HEK293 (cell line): ENCODE data around the gene HEG1.
"Not testable (repeated sequence)": the region's sequence is repeated elsewhere in the genome, so short reads cannot be mapped to it uniquely, and the experiment has no call there.

ENCODE experiments used
- CTCF ChIA-PET: fragments of 350-600 bp; formaldehyde crosslinking; extraction: SDS; loops from one replicate; lab custom pipeline; 2021; ENCODE audit warnings: antibody characterized with exemption; lab: Yijun Ruan, JAX
- POLR2A ChIA-PET: fragments of 300-600 bp; formaldehyde crosslinking; extraction: SDS; loops from one replicate; lab custom pipeline; 2020; ENCODE audit warnings: antibody characterized with exemption, inconsistent platforms; lab: Yijun Ruan, JAX
- H3K27ac ChIP-seq: fragments of 200-500 bp; sonication (Bioruptor generic); 2 replicates; pipeline ENCODE4 v1.5.1; 2014; ENCODE audit warnings: low read depth, low read length, control low read depth, inconsistent platforms; ENCODE audit errors: extremely low read depth
- H3K36me3 ChIP-seq, 2 experiments: fragments of 200-500 bp in 1 of 2; sonication (Bioruptor generic) in 1 of 2; 1 replicate in 1 of 2; 2 replicates in 1 of 2; pipeline ENCODE4 v1.5.1; 2014 to 2017; ENCODE audit warnings: inconsistent platforms in 2 of 2, low read length in 2 of 2; ENCODE audit not compliant: control insufficient read depth in 2 of 2, insufficient read depth in 1 of 2
- H3K4me1 ChIP-seq: fragments of 200-500 bp; sonication (Bioruptor generic); 2 replicates; pipeline ENCODE4 v1.5.1; 2014; ENCODE audit warnings: mild to moderate bottlenecking, low read length, inconsistent platforms; ENCODE audit not compliant: control insufficient read depth, insufficient read depth
- H3K4me3 ChIP-seq: 2 replicates; pipeline ENCODE4 v1.5.1; 2011; ENCODE audit warnings: low read depth, mild to moderate bottlenecking, control low read depth, low read length, moderate library complexity
- H3K9me3 ChIP-seq: fragments of 200-500 bp; sonication (Bioruptor generic); 2 replicates; pipeline ENCODE4 v1.5.1; 2014; ENCODE audit warnings: low read depth, low read length, inconsistent platforms; ENCODE audit not compliant: control insufficient read depth, insufficient read depth
- BCL6B ChIP-seq: fragments of 450-650 bp; formaldehyde crosslinking; IDR thresholded peaks from 2 replicates; pipeline ENCODE4 v1.5.1; 2017; ENCODE audit warnings: missing biosample characterization, missing genetic modification characterization
- ELK4 ChIP-seq: IDR thresholded peaks from 2 replicates; pipeline ENCODE4 v1.6.1; 2011; ENCODE audit warnings: mild to moderate bottlenecking, low read depth, low read length, borderline replicate concordance
- MYNN ChIP-seq: fragments of 450-650 bp; formaldehyde crosslinking; IDR thresholded peaks from 2 replicates; pipeline ENCODE4 v1.5.1; 2016; ENCODE audit warnings: missing biosample characterization, missing genetic modification characterization, borderline replicate concordance
- OVOL3 ChIP-seq: fragments of 450-650 bp; formaldehyde crosslinking; IDR thresholded peaks from 2 replicates; pipeline ENCODE4 v1.5.1; 2016; ENCODE audit warnings: missing biosample characterization, missing genetic modification characterization
- SCRT1 ChIP-seq: fragments of 450-650 bp; formaldehyde crosslinking; IDR thresholded peaks from 2 replicates; pipeline ENCODE4 v1.5.1; 2016; ENCODE audit warnings: missing biosample characterization, missing genetic modification characterization, borderline replicate concordance
- SETDB1 ChIP-seq: IDR thresholded peaks from one replicate; pipeline ENCODE4 v1.6.1; 2017; ENCODE audit warnings: mild to moderate bottlenecking, low read length, moderate library complexity, mixed read lengths; ENCODE audit not compliant: insufficient read length
- YY1 ChIP-seq: fragments of 450-650 bp; formaldehyde crosslinking; IDR thresholded peaks from 2 replicates; pipeline ENCODE4 v1.5.1; 2018; ENCODE audit warnings: missing biosample characterization, missing genetic modification characterization
- ZBTB49 ChIP-seq: fragments of 450-650 bp; formaldehyde crosslinking; IDR thresholded peaks from 2 replicates; pipeline ENCODE4 v1.5.1; 2016; ENCODE audit warnings: missing biosample characterization, missing genetic modification characterization, low read depth
- ZIC2 ChIP-seq: fragments of 450-650 bp; formaldehyde crosslinking; IDR thresholded peaks from 2 replicates; pipeline ENCODE4 v1.5.1; 2016; ENCODE audit warnings: missing biosample characterization, missing genetic modification characterization
- ZNF132 ChIP-seq: fragments of 450-650 bp; formaldehyde crosslinking; IDR thresholded peaks from 2 replicates; pipeline ENCODE4 v1.5.1; 2017; ENCODE audit warnings: missing biosample characterization, missing genetic modification characterization, borderline replicate concordance
- ZNF175 ChIP-seq: fragments of 450-650 bp; formaldehyde crosslinking; IDR thresholded peaks from 2 replicates; pipeline ENCODE4 v1.5.1; 2016; ENCODE audit warnings: missing biosample characterization, missing genetic modification characterization
- ZNF19 ChIP-seq: fragments of 450-650 bp; formaldehyde crosslinking; IDR thresholded peaks from 2 replicates; pipeline ENCODE4; 2016; ENCODE audit warnings: missing biosample characterization, missing genetic modification characterization, low read depth
- ZNF239 ChIP-seq: fragments of 450-650 bp; formaldehyde crosslinking; IDR thresholded peaks from 2 replicates; pipeline ENCODE4 v1.5.1; 2016; ENCODE audit warnings: missing biosample characterization, missing genetic modification characterization
- ZNF24 ChIP-seq: fragments of 450-650 bp; formaldehyde crosslinking; IDR thresholded peaks from 2 replicates; pipeline ENCODE4 v1.5.1; 2016; ENCODE audit warnings: missing biosample characterization, missing genetic modification characterization
- ZNF248 ChIP-seq: fragments of 450-650 bp; formaldehyde crosslinking; IDR thresholded peaks from 2 replicates; pipeline ENCODE4 v1.5.1; 2017; ENCODE audit warnings: missing biosample characterization, missing genetic modification characterization
- ZNF501 ChIP-seq: fragments of 450-650 bp; formaldehyde crosslinking; IDR thresholded peaks from 2 replicates; pipeline ENCODE4 v1.5.1; 2016; ENCODE audit warnings: missing biosample characterization, missing genetic modification characterization
- ZNF544 ChIP-seq: fragments of 450-650 bp; formaldehyde crosslinking; IDR thresholded peaks from 2 replicates; pipeline ENCODE4 v1.5.0; 2017; ENCODE audit warnings: missing biosample characterization, missing genetic modification characterization
- ZNF658 ChIP-seq: fragments of 450-650 bp; formaldehyde crosslinking; IDR thresholded peaks from 2 replicates; pipeline ENCODE4; 2016; ENCODE audit warnings: missing biosample characterization, missing genetic modification characterization
- ZNF792 ChIP-seq: fragments of 450-650 bp; formaldehyde crosslinking; IDR thresholded peaks from 2 replicates; pipeline ENCODE4 v1.5.1; 2016; ENCODE audit warnings: missing biosample characterization, missing genetic modification characterization
- TF ChIP-seq, protein P1 (sequence below): fragments of 450-650 bp; formaldehyde crosslinking; IDR thresholded peaks from 2 replicates; pipeline ENCODE4 v1.5.1; 2017; ENCODE audit warnings: missing biosample characterization, missing genetic modification characterization
- TF ChIP-seq, protein P2 (sequence below): fragments of 450-650 bp; formaldehyde crosslinking; IDR thresholded peaks from 2 replicates; pipeline ENCODE4 v1.5.1; 2016; ENCODE audit warnings: missing biosample characterization, missing genetic modification characterization
- TF ChIP-seq, protein P3 (sequence below): fragments of 450-650 bp; formaldehyde crosslinking; IDR thresholded peaks from 2 replicates; pipeline ENCODE4; 2016; ENCODE audit warnings: missing biosample characterization, missing genetic modification characterization

HEG1 gene

GRCh38 chr3:125085166-125085565 is 29.4 kb upstream of the HEG1 start:
- CTCF ChIA-PET: no interaction called here
- Histone ChIP-seq H3K9me3 (no peaks in the 10 kb centered on the region), H3K36me3 (no peaks in the 10 kb centered on the region), H3K4me1 (no peaks in the 10 kb centered on the region), H3K4me3 (no peak overlapping the region), H3K27ac (no peak overlapping the region)
- TF ChIP-seq ZNF175 (tag by site-specific recombination) (no peak), ZNF239 (no peak), ZNF792 (tag by site-specific recombination) (no peak), SETDB1 (no peak), ZNF501 (tag by site-specific recombination) (no peak)
- POLR2A ChIA-PET: no interaction called here

DNA sequence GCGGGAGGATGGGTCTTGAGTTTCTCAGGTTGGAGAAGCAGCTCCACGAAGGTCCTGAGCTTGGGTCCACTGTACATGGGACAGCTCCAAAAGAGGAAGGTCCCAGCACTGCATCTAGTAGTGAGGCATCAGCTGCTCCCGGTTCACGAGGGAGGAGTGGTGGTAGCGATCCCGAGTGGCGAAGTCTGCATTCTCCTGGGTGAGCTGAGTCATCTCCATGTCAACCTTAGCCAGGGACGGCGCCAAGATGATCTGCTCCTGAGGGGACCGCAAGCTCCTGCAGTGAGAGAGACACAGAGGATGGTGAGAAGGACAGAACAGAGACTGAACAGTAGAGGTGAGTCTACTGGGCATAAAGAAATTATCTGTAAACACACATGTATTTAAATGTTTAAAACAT is 28.0 kb upstream of the HEG1 start:
- H3K27ac ChIP-seq: no peak overlapping the region
- H3K4me1 ChIP-seq: no peaks in the 10 kb centered on the region
- ChIA-PET POLR2A (no interaction called here), CTCF (interaction anchor here (0.6 kb wide), 2 partner anchors 21 to 116 kb away, joined by 3 to 4 read pairs; no protein-coding TSS in a partner anchor)
- no peak for TF ChIP-seq ZIC2
- TF ChIP-seq, protein P1, sequence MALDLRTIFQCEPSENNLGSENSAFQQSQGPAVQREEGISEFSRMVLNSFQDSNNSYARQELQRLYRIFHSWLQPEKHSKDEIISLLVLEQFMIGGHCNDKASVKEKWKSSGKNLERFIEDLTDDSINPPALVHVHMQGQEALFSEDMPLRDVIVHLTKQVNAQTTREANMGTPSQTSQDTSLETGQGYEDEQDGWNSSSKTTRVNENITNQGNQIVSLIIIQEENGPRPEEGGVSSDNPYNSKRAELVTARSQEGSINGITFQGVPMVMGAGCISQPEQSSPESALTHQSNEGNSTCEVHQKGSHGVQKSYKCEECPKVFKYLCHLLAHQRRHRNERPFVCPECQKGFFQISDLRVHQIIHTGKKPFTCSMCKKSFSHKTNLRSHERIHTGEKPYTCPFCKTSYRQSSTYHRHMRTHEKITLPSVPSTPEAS: no peak
- TF ChIP-seq, protein P2, sequence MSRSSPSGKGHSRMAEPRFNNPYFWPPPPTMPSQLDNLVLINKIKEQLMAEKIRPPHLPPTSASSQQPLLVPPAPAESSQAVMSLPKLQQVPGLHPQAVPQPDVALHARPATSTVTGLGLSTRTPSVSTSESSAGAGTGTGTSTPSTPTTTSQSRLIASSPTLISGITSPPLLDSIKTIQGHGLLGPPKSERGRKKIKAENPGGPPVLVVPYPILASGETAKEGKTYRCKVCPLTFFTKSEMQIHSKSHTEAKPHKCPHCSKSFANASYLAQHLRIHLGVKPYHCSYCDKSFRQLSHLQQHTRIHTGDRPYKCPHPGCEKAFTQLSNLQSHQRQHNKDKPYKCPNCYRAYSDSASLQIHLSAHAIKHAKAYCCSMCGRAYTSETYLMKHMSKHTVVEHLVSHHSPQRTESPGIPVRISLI (tag by site-specific recombination): no peak
- TF ChIP-seq ZNF658 (tag by site-specific recombination): no peak
- TF ChIP-seq ZBTB49 (tag by site-specific recombination): no peak
- no peak for TF ChIP-seq ZNF248 (tag by site-specific recombination)
- TF ChIP-seq ZNF544 (tag by site-specific recombination): no peak
- TF ChIP-seq, protein P3, sequence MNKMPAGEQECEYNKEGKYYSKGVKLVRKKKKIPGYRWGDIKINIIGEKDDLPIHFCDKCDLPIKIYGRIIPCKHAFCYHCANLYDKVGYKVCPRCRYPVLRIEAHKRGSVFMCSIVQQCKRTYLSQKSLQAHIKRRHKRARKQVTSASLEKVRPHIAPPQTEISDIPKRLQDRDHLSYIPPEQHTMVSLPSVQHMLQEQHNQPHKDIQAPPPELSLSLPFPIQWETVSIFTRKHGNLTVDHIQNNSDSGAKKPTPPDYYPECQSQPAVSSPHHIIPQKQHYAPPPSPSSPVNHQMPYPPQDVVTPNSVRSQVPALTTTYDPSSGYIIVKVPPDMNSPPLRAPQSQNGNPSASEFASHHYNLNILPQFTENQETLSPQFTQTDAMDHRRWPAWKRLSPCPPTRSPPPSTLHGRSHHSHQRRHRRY: no peak
- TF ChIP-seq YY1 (tag by site-specific recombination): no peak
- no peak for TF ChIP-seq MYNN
- TF ChIP-seq OVOL3: no peak
- no peak for TF ChIP-seq ZNF24 (tag by site-specific recombination)
- TF ChIP-seq ZNF19: no peak
- no peak for TF ChIP-seq BCL6B (tag by site-specific recombination)
- TF ChIP-seq ELK4: no peak
- TF ChIP-seq ZNF132: no peak
- TF ChIP-seq SCRT1: no peak
- no peak overlapping the region for H3K4me3 ChIP-seq
- H3K36me3 ChIP-seq: no peaks in the 10 kb centered on the region
- H3K9me3 ChIP-seq: no peaks in the 10 kb centered on the region

GRCh38 chr3:125082339-125082738 is 26.5 kb upstream of the HEG1 start:
- CTCF ChIA-PET, H3K4me3 ChIP-seq, H3K9me3 ChIP-seq, H3K27ac ChIP-seq, POLR2A ChIA-PET, H3K36me3 ChIP-seq, H3K4me1 ChIP-seq: not testable (repeated sequence)
